Panc1 (cell line): ENCODE measurements around the gene GRHL3. TPM values are rescaled to one million over a fixed set of nuclear protein-coding genes. Genes with fewer than 3 reads are reported as not detected.

Source experiments
- ATAC-seq: fragments of 200-7000 bp; cut with Tn5 transposase; 2 replicates; pipeline ENCODE4 v1.9.1; 2020; ENCODE audit warnings: mild to moderate bottlenecking, moderate library complexity
- BruUV-seq: library from RNA; stranded (reverse); fragments of 400-500 nt; replicated peaks from 2 replicates; lab custom pipeline; 2021; lab: Mats Ljungman, UMichigan
- CTCF ChIA-PET: fragments of 300-600 bp; sonication (Branson Sonifier 250); formaldehyde crosslinking; loops from one replicate; lab custom pipeline; 2022; ENCODE audit warnings: antibody characterized with exemption; lab: Charles Lee
- POLR2A ChIA-PET: fragments of 300-600 bp; sonication (Branson Sonifier 250); formaldehyde crosslinking; loops from one replicate; lab custom pipeline; 2022; ENCODE audit warnings: antibody characterized with exemption; lab: Charles Lee
- DNase-seq: peaks from one replicate; pipeline ENCODE4 v3.0.0-alpha.2; 2010; ENCODE audit warnings: low read depth, low spot score
- H3K27ac ChIP-seq: 2 replicates; pipeline ENCODE4 v1.5.1; 2011; ENCODE audit warnings: mild to moderate bottlenecking, low read length, inconsistent platforms
- H3K27me3 ChIP-seq: fragments of 200-500 bp; sonication (Bioruptor generic); 2 replicates; pipeline ENCODE4 v1.6.0; 2014; ENCODE audit warnings: low read length, inconsistent platforms; ENCODE audit not compliant: control insufficient read depth, insufficient read depth
- H3K36me3 ChIP-seq: fragments of 200-500 bp; sonication (Bioruptor generic); 2 replicates; pipeline ENCODE4 v1.5.1; 2014; ENCODE audit warnings: inconsistent platforms, mild to moderate bottlenecking, low read length, moderate library complexity; ENCODE audit not compliant: control insufficient read depth, insufficient read depth
- H3K4me1 ChIP-seq: 2 replicates; pipeline ENCODE4 v1.5.1; 2011; ENCODE audit warnings: inconsistent platforms, mild to moderate bottlenecking, low read length, moderate library complexity; ENCODE audit not compliant: control insufficient read depth, insufficient read depth
- H3K4me3 ChIP-seq, 2 experiments: 2 replicates each; pipeline ENCODE4 v1.5.1; 2011 to 2012; ENCODE audit warnings: low read depth in 2 of 2, low read length in 2 of 2, mild to moderate bottlenecking in 2 of 2, inconsistent platforms in 1 of 2, moderate library complexity in 1 of 2
- H3K9me3 ChIP-seq: fragments of 200-500 bp; sonication (Bioruptor generic); 2 replicates; pipeline ENCODE4 v1.5.1; 2014; ENCODE audit warnings: low read depth, mild to moderate bottlenecking, inconsistent platforms, low read length, moderate library complexity; ENCODE audit not compliant: control insufficient read depth, insufficient read depth
- CTCF ChIP-seq: fragments of 450-650 bp; IDR thresholded peaks from 2 replicates; pipeline ENCODE4 v1.5.1; 2017; ENCODE audit warnings: mild to moderate bottlenecking
- POLR2AphosphoS5 ChIP-seq: IDR thresholded peaks from 2 replicates; pipeline ENCODE4 v1.6.1; 2012; ENCODE audit warnings: mild to moderate bottlenecking, low read depth, low read length, moderate library complexity
- REST ChIP-seq, 2 experiments: IDR thresholded peaks; 2 replicates each; pipeline ENCODE4 v1.6.1; 2011 to 2012; ENCODE audit warnings: low read depth in 2 of 2, control low read depth in 1 of 2, low read length in 1 of 2, mild to moderate bottlenecking in 1 of 2, moderate library complexity in 1 of 2; ENCODE audit not compliant: insufficient read depth in 1 of 2
- SIN3A ChIP-seq: IDR thresholded peaks from 2 replicates; pipeline ENCODE4 v1.6.1; 2012; ENCODE audit warnings: low read depth, mild to moderate bottlenecking, low read length, moderate library complexity, borderline replicate concordance; ENCODE audit not compliant: insufficient read depth
- TCF7L2 ChIP-seq: IDR thresholded peaks from 2 replicates; pipeline ENCODE4 v1.6.1; 2011; ENCODE audit warnings: mild to moderate bottlenecking, low read depth, low read length, inconsistent platforms
- in situ Hi-C: cut with HindIII; loops from 2 replicates; pipeline ENCODE4 v1.10.0; 2016; ENCODE audit warnings: low sequenced_read_pairs, low pct_unique_long_range_greater_than_20kb
- intact Hi-C: fragments of 100-400 bp; cut with micrococcal nuclease; formaldehyde crosslinking; loops from one replicate; pipeline ENCODE4 v1.10.0; 2022; ENCODE audit not compliant: unreplicated experiment
- total RNA-seq: library from RNA; stranded (reverse); gene quantifications from one replicate; pipeline ENCODE4 v1.2.1, GENCODE V29; 2021; ENCODE audit not compliant: unreplicated experiment

GRHL3 gene
- total RNA-seq, 1 experiment from 2014 or later = 16.7 TPM

GRCh38 chr1:24300971-24301784 lies 18.0 kb upstream of the GRHL3 start:
- Histone ChIP-seq H3K9me3 (no peaks in the 10 kb centered on the region), H3K27me3 (no peaks in the 10 kb centered on the region), H3K4me3 (no peak overlapping the region), H3K4me1 (0 out of 2 replicates have a peak, but pooled peaks cover 6% of the 10 kb centered on the region), H3K27ac (no peak overlapping the region), H3K36me3 (no peaks in the 10 kb centered on the region)
- in situ Hi-C loops = no loop called here
- ATAC-seq = peak; percentile 33; the same call in 1 of the 2 replicates
- no TSS peak for BruUV-seq
- DNase-seq = no peak
- ChIA-PET CTCF (interaction anchor here (1.1 kb wide), 1 partner anchor 99 kb away, joined by 3 read pairs; no protein-coding TSS in a partner anchor), POLR2A (interaction anchor here (0.6 kb wide), 1 partner anchor 12 kb away, joined by 5 read pairs; no protein-coding TSS in a partner anchor)
- intact Hi-C loops = no loop called here
- TF ChIP-seq TCF7L2 (no peak), REST (IDR thresholded peaks at IDR 0.05; ENCODE audit: insufficient read depth in 1 of 2, low read depth in 2 of 2, low read length in 1 of 2) (no peak), POLR2AphosphoS5 (no peak), CTCF (no peak), SIN3A (no peak)

- TF ChIP-seq CTCF (no peak), REST (IDR thresholded peaks at IDR 0.05; ENCODE audit: insufficient read depth in 1 of 2, low read depth in 2 of 2, low read length in 1 of 2) (no peak), SIN3A (no peak), TCF7L2 (no peak), POLR2AphosphoS5 (no peak)
- POLR2A ChIA-PET = no interaction called here
- in situ Hi-C loops (no loop called here), intact Hi-C loops (no loop called here)
- Histone ChIP-seq H3K27me3 (no peaks in the 10 kb centered on the region), H3K4me1 (0 out of 2 replicates have a peak, but pooled peaks cover 6% of the 10 kb centered on the region), H3K9me3 (no peaks in the 10 kb centered on the region), H3K36me3 (no peaks in the 10 kb centered on the region), H3K27ac (no peak overlapping the region), H3K4me3 (no peak overlapping the region)
- DNase-seq (no peak), ATAC-seq (no peak)
- CTCF ChIA-PET = interaction anchor here (1.1 kb wide), 1 partner anchor 100 kb away, joined by 3 read pairs; no protein-coding TSS in a partner anchor
- BruUV-seq = no TSS peak
Observed at GRCh38 chr1:24301785-24302175, 17.4 kb upstream of the GRHL3 start.
